RWPE1 (cell line): ENCODE measurements around the gene LNX1.

Source experiments
- CTCF ChIA-PET: fragments of 350-600 bp; sonication (Branson Sonifier 250); formaldehyde crosslinking; extraction: SDS; loops from one replicate; lab custom pipeline; 2021; lab: Yijun Ruan, JAX
- POLR2A ChIA-PET: fragments of 400-600 bp; formaldehyde crosslinking; extraction: SDS; loops from one replicate; lab custom pipeline; 2020; ENCODE audit warnings: antibody characterized with exemption; ENCODE audit not compliant: low non-redundant PET; lab: Yijun Ruan, JAX
- DNase-seq: peaks from one replicate; pipeline ENCODE4 v3.0.0; 2012; ENCODE audit warnings: low spot score
- H3K27ac ChIP-seq: fragments of 450-650 bp; 2 replicates; pipeline ENCODE4 v1.5.1; 2017
- TF ChIP-seq, protein P1 (sequence below): fragments of 450-650 bp; conservative IDR thresholded peaks from 2 replicates; pipeline ENCODE4 v1.5.1; 2017; ENCODE audit warnings: low read depth, mild to moderate bottlenecking

LNX1 gene

DNA sequence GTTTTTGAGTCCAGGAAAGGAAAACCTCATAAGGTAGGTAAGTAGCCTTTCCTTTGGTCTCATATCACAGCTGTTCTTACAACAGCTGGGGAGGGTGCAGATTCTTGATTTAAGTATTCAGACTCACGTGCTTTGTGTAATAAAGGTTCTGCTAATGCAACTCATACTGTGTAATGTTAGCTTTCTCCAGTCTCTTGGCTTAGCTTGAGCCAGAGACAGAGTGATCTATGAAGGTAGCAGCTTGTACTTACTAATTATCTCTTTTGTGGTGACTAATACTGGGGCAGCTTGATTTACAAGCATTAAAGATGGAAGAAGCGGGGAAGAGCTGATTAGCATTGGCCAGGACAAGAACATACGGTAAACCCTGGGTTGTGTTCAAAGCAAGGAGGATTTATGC lies 80.3 kb downstream of the LNX1 start:
- no peak for DNase-seq
- TF ChIP-seq, protein P1, sequence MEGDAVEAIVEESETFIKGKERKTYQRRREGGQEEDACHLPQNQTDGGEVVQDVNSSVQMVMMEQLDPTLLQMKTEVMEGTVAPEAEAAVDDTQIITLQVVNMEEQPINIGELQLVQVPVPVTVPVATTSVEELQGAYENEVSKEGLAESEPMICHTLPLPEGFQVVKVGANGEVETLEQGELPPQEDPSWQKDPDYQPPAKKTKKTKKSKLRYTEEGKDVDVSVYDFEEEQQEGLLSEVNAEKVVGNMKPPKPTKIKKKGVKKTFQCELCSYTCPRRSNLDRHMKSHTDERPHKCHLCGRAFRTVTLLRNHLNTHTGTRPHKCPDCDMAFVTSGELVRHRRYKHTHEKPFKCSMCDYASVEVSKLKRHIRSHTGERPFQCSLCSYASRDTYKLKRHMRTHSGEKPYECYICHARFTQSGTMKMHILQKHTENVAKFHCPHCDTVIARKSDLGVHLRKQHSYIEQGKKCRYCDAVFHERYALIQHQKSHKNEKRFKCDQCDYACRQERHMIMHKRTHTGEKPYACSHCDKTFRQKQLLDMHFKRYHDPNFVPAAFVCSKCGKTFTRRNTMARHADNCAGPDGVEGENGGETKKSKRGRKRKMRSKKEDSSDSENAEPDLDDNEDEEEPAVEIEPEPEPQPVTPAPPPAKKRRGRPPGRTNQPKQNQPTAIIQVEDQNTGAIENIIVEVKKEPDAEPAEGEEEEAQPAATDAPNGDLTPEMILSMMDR = no peak
- ChIA-PET POLR2A (no interaction called here), CTCF (interaction anchor here (1.1 kb wide), 1 partner anchor 196 kb away, joined by 4 read pairs; no protein-coding TSS in a partner anchor)
- H3K27ac ChIP-seq = no peak overlapping the region

DNA sequence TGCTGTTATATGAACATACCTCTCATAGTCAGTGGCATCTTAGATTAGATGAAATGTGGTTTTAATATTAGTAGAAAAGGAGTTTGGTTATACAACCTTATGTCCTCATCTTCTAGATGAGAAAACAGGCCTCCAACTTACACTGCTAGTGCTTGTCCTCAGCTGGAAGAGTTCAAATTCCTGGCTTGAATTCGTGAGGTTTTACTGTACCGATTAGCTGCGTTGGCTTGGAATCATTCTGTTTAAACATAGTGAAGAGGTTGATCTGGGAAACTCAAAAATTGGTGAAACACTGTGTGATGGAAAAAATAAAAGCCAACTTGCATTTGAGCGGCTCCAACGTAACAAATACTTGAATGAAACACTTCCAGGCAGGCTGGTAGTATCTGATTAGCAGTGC lies 81.0 kb downstream of the LNX1 start:
- H3K27ac ChIP-seq = no peak overlapping the region
- TF ChIP-seq, protein P1 = no peak
- ChIA-PET CTCF (no interaction called here), POLR2A (no interaction called here)
- no peak for DNase-seq

DNA sequence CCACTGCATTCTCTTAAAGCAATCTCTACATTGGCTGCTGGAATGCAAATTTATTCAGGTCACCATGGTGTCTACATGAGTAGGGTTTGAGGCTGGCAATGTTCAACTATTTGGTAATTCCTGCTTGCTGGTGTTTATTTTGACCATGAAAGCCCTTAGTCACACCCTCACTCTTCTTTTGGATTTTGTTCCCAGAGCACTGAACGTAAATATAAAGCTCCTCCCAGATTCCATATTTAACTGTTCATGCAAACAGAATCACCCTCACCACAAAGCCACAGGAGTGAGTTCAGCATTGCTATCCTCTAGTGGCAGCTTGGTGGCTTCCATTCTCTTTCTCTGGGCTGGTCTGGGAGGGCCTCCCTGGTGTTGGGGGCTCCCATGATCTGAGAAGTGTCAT lies 82.8 kb downstream of the LNX1 start:
- TF ChIP-seq, protein P1 = no peak
- no peak for DNase-seq
- H3K27ac ChIP-seq = no peak overlapping the region
- ChIA-PET POLR2A (no interaction called here), CTCF (no interaction called here)

DNA sequence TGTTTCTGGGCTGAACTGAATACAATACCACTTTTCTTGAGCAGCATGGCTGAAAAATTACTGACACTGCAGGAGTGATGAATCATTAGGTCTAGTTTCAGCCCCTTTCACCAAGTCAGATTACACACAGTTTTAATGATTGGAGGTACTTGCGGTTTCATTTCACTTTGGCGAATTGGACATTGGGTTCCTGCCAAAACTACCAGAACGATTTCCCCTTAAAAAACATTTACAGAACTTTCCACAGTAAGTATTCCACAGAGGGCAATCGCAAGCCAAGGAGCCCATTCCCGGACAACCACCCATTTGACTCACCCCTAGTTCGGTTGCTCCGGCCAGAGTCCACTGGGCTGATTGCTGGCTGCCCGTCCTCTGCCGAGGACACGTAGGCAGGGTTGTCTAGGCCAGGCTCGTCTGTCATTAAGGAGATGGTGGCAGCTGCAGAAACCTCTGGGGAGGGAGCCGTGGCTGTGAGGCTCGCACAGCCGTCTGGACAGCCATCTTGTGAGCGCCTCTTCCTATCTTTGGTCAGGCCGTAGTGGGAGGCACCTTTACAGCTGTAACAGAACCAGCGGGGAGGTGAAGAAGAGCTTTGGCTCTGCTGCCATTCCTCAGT lies 83.5 kb downstream of the LNX1 start:
- CTCF ChIA-PET = no interaction called here
- DNase-seq = no peak
- H3K27ac ChIP-seq = no peak overlapping the region
- POLR2A ChIA-PET = no interaction called here
- TF ChIP-seq, protein P1 = no peak

DNA sequence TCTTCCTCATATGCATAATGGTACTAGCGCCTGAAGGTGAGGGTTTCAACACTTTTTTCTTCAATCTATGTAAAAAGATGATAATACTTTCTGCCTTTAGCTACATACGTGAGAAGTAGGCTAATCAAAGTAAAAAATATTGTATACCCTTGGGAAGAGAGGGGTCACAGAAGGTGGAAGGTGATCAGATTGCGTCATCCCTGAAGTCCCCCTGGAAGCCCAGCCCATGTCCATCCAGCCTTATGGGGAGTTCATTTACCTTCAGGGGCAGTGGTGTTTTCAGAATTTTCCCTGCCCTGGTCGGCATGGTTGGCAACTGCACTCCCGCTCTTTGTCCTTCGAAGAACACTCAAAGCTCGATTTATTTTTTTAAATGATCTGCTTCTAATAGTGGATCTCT lies 84.2 kb downstream of the LNX1 start:
- no peak overlapping the region for H3K27ac ChIP-seq
- ChIA-PET POLR2A (no interaction called here), CTCF (no interaction called here)
- TF ChIP-seq, protein P1 = no peak
- no peak for DNase-seq

DNA sequence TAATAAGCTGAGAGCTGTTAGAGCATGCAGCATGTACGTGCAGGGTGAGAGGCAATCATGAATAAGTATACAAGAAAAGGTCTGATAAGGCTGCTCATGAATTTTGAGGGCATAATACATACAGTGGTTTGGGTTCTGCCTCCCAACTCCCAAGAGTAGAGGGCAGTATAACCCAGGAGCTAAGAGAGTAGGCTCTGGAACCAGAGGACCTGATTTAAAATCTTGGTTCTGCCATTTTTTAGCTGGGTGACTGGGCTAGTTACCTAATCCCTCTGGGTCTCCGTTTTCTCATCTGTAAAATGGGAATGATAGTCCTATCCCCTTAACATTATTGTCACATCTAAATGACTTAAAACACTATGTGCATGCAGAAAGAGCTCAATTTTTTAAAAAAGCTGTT lies 85.3 kb downstream of the LNX1 start:
- CTCF ChIA-PET = interaction anchor here (0.6 to 1.1 kb wide), 8 partner anchors 27 to 727 kb away, joined by 3 to 5 read pairs (median 4); no protein-coding TSS in a partner anchor
- DNase-seq = no peak
- no peak overlapping the region for H3K27ac ChIP-seq
- TF ChIP-seq, protein P1 = no peak
- POLR2A ChIA-PET = no interaction called here
